Purkinje cell (primary cell): ENCODE data around the gene KCNJ3. TPM values are rescaled to one million over a fixed set of nuclear protein-coding genes. Genes with fewer than 3 reads are reported as not detected.

ENCODE experiments used
- polyA plus RNA-seq: library from polyadenylated mRNA; unstranded; fragments of >200 nt; fragmentation: Nextera tagmentation; gene quantifications from 2 replicates; pipeline ENCODE4 v1.2.1, GENCODE V29; 2014

The KCNJ3 gene, protein sequence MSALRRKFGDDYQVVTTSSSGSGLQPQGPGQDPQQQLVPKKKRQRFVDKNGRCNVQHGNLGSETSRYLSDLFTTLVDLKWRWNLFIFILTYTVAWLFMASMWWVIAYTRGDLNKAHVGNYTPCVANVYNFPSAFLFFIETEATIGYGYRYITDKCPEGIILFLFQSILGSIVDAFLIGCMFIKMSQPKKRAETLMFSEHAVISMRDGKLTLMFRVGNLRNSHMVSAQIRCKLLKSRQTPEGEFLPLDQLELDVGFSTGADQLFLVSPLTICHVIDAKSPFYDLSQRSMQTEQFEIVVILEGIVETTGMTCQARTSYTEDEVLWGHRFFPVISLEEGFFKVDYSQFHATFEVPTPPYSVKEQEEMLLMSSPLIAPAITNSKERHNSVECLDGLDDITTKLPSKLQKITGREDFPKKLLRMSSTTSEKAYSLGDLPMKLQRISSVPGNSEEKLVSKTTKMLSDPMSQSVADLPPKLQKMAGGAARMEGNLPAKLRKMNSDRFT
- 18.5 and 19.4 TPM in 2 replicates for polyA plus RNA-seq

DNA sequence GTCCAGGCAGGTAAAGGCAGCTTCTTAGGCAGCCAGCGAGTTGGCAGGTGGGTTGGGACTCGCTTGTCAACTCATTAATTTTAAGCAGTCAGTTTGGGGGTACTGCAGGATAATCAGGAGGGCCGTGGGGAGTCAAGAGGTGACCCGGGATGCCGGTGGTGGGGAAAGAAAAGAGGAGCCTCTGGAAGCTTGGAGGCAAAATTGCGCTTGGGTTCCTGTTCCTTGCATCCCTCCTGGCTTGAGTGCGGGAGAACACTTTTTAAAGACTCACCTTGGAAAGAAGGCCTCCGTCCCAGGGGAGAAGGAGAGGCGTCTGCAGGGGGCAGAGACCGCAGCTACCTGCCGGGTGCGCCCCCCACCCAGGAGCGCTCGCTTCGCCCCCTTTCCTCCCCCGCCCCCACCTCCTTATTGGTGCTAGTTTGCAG lies at the start of gene KCNJ3:
Gene KCNJ3, plus strand, starts transcription at position 400 of the 425 bp plus-strand sequence. CDS start 81 bp downstream, outside the sequence.

